ENCODE measurements around the gene LARP7.
"Not testable (repeated sequence)": the region's sequence is repeated elsewhere in the genome, so short reads cannot be mapped to it uniquely, and the experiment has no call there.

LARP7 gene

GRCh38 chr4:112645541-112646329, 8.8 kb downstream of the LARP7 start:
- H3K9me3 Mint-ChIP-seq (ENCODE audit: low read depth): no peaks in the 10 kb centered on the region
- H3K36me3 Mint-ChIP-seq: peaks cover 1% of the 10 kb centered on the region
- no peak overlapping the region for H3K4me3 Mint-ChIP-seq
- H3K27ac Mint-ChIP-seq: no peak overlapping the region
- peaks cover 21% of the 10 kb centered on the region for H3K4me1 Mint-ChIP-seq (ENCODE audit: low read depth)
- no peaks in the 10 kb centered on the region for H3K27me3 Mint-ChIP-seq

GRCh38 chr4:112646632-112647537, 9.9 kb downstream of the LARP7 start:
- H3K4me1 Mint-ChIP-seq (ENCODE audit: low read depth): peaks cover 12% of the 10 kb centered on the region
- H3K27me3 Mint-ChIP-seq: no peaks in the 10 kb centered on the region
- no peaks in the 10 kb centered on the region for H3K36me3 Mint-ChIP-seq
- no peak overlapping the region for H3K4me3 Mint-ChIP-seq
- H3K27ac Mint-ChIP-seq: no peak overlapping the region
- no peaks in the 10 kb centered on the region for H3K9me3 Mint-ChIP-seq (ENCODE audit: low read depth)

GRCh38 chr4:112647785-112648184, 10.8 kb downstream of the LARP7 start:
- Mint-ChIP-seq H3K27me3 (no peaks in the 10 kb centered on the region), H3K27ac (no peak overlapping the region), H3K36me3 (no peaks in the 10 kb centered on the region), H3K4me1 (ENCODE audit: low read depth) (peaks cover 8% of the 10 kb centered on the region), H3K4me3 (no peak overlapping the region), H3K9me3 (ENCODE audit: low read depth) (no peaks in the 10 kb centered on the region)

GRCh38 chr4:112648263-112649054, 11.5 kb downstream of the LARP7 start:
- H3K27ac Mint-ChIP-seq: no peak overlapping the region
- H3K4me1 Mint-ChIP-seq (ENCODE audit: low read depth): peaks cover 3% of the 10 kb centered on the region
- H3K9me3 Mint-ChIP-seq (ENCODE audit: low read depth): no peaks in the 10 kb centered on the region
- no peak overlapping the region for H3K4me3 Mint-ChIP-seq
- H3K36me3 Mint-ChIP-seq: no peaks in the 10 kb centered on the region
- H3K27me3 Mint-ChIP-seq: no peaks in the 10 kb centered on the region

- peaks cover 3% of the 10 kb centered on the region for H3K4me1 Mint-ChIP-seq (ENCODE audit: low read depth)
- H3K27me3 Mint-ChIP-seq: no peaks in the 10 kb centered on the region
- no peaks in the 10 kb centered on the region for H3K9me3 Mint-ChIP-seq (ENCODE audit: low read depth)
- H3K36me3 Mint-ChIP-seq: peaks cover 2% of the 10 kb centered on the region
- no peak overlapping the region for H3K27ac Mint-ChIP-seq
- H3K4me3 Mint-ChIP-seq: no peak overlapping the region
Observed at GRCh38 chr4:112649055-112649408, 12.1 kb downstream of the LARP7 start.

- peaks cover 4% of the 10 kb centered on the region for H3K36me3 Mint-ChIP-seq
- H3K27ac Mint-ChIP-seq: no peak overlapping the region
- no peaks in the 10 kb centered on the region for H3K9me3 Mint-ChIP-seq (ENCODE audit: low read depth)
- H3K27me3 Mint-ChIP-seq: no peaks in the 10 kb centered on the region
- H3K4me1 Mint-ChIP-seq (ENCODE audit: low read depth): peaks cover 1% of the 10 kb centered on the region
- no peak overlapping the region for H3K4me3 Mint-ChIP-seq
Observed at GRCh38 chr4:112650332-112650731, 13.4 kb downstream of the LARP7 start.

- H3K4me3 Mint-ChIP-seq: no peak overlapping the region
- no peaks in the 10 kb centered on the region for H3K27me3 Mint-ChIP-seq
- peaks cover 1% of the 10 kb centered on the region for H3K4me1 Mint-ChIP-seq (ENCODE audit: low read depth)
- H3K27ac Mint-ChIP-seq: no peak overlapping the region
- no peaks in the 10 kb centered on the region for H3K9me3 Mint-ChIP-seq (ENCODE audit: low read depth)
- peaks cover 11% of the 10 kb centered on the region for H3K36me3 Mint-ChIP-seq
Observed at GRCh38 chr4:112651641-112652040, 14.7 kb downstream of the LARP7 start.

- peaks cover under 1% of the 10 kb centered on the region for H3K4me1 Mint-ChIP-seq (ENCODE audit: low read depth)
- H3K27ac Mint-ChIP-seq: no peak overlapping the region
- H3K4me3 Mint-ChIP-seq: no peak overlapping the region
- no peaks in the 10 kb centered on the region for H3K9me3 Mint-ChIP-seq (ENCODE audit: low read depth)
- no peaks in the 10 kb centered on the region for H3K27me3 Mint-ChIP-seq
- H3K36me3 Mint-ChIP-seq: peaks cover 11% of the 10 kb centered on the region
Observed at GRCh38 chr4:112652216-112652615, 15.3 kb downstream of the LARP7 start.

- Mint-ChIP-seq H3K27me3 (no peaks in the 10 kb centered on the region), H3K36me3 (peaks cover 16% of the 10 kb centered on the region), H3K27ac (peak overlapping the region; percentile 28), H3K4me3 (no peak overlapping the region), H3K4me1 (ENCODE audit: low read depth) (no peaks in the 10 kb centered on the region), H3K9me3 (ENCODE audit: low read depth) (no peaks in the 10 kb centered on the region)
Observed at GRCh38 chr4:112655270-112655669, 18.3 kb downstream of the LARP7 start.

- not testable (repeated sequence) for H3K27ac Mint-ChIP-seq; H3K4me1 Mint-ChIP-seq (ENCODE audit: low read depth); H3K4me3 Mint-ChIP-seq; H3K9me3 Mint-ChIP-seq (ENCODE audit: low read depth); H3K27me3 Mint-ChIP-seq
- H3K36me3 Mint-ChIP-seq: peaks cover 16% of the 10 kb centered on the region
Observed at GRCh38 chr4:112656115-112656514, 19.2 kb downstream of the LARP7 start.

- Mint-ChIP-seq H3K9me3 (ENCODE audit: low read depth) (no peaks in the 10 kb centered on the region), H3K27ac (no peak overlapping the region), H3K4me3 (no peak overlapping the region), H3K36me3 (peaks cover 8% of the 10 kb centered on the region), H3K27me3 (no peaks in the 10 kb centered on the region), H3K4me1 (ENCODE audit: low read depth) (no peaks in the 10 kb centered on the region)
Observed at GRCh38 chr4:112664611-112665010, 27.7 kb downstream of the LARP7 start.

GRCh38 chr4:112668131-112668530, 31.2 kb downstream of the LARP7 start:
- Mint-ChIP-seq H3K27me3 (no peaks in the 10 kb centered on the region), H3K4me3 (no peak overlapping the region), H3K9me3 (ENCODE audit: low read depth) (no peaks in the 10 kb centered on the region), H3K27ac (no peak overlapping the region), H3K4me1 (ENCODE audit: low read depth) (no peaks in the 10 kb centered on the region), H3K36me3 (peaks cover 8% of the 10 kb centered on the region)

- Mint-ChIP-seq H3K4me1 (ENCODE audit: low read depth) (no peaks in the 10 kb centered on the region), H3K9me3 (ENCODE audit: low read depth) (no peaks in the 10 kb centered on the region), H3K27ac (no peak overlapping the region), H3K36me3 (peaks cover 2% of the 10 kb centered on the region), H3K4me3 (no peak overlapping the region), H3K27me3 (no peaks in the 10 kb centered on the region)
Observed at GRCh38 chr4:112673076-112673475, 36.1 kb downstream of the LARP7 start.

- H3K4me1 Mint-ChIP-seq (ENCODE audit: low read depth): no peaks in the 10 kb centered on the region
- H3K9me3 Mint-ChIP-seq (ENCODE audit: low read depth): no peaks in the 10 kb centered on the region
- H3K4me3 Mint-ChIP-seq: no peak overlapping the region
- no peak overlapping the region for H3K27ac Mint-ChIP-seq
- no peaks in the 10 kb centered on the region for H3K27me3 Mint-ChIP-seq
- no peaks in the 10 kb centered on the region for H3K36me3 Mint-ChIP-seq
Observed at GRCh38 chr4:112673686-112674085, 36.7 kb downstream of the LARP7 start.

GRCh38 chr4:112674376-112674775, 37.4 kb downstream of the LARP7 start:
- Mint-ChIP-seq H3K4me1 (ENCODE audit: low read depth) (no peaks in the 10 kb centered on the region), H3K9me3 (ENCODE audit: low read depth) (no peaks in the 10 kb centered on the region), H3K27me3 (no peaks in the 10 kb centered on the region), H3K36me3 (no peaks in the 10 kb centered on the region), H3K27ac (no peak overlapping the region), H3K4me3 (no peak overlapping the region)

All from activated naive CD8-positive, alpha-beta T cell (primary cell).